ENCODE data around the gene SNRNP48.

The SNRNP48 gene

GRCh38 chr6:7644417-7644816 lies 54.4 kb downstream of the SNRNP48 start:
- Histone ChIP-seq H3K4me3 (ENCODE audit: low read depth in 1 of 2, low read length in 1 of 2) (no peak overlapping the region), H3K27me3 (no peaks in the 10 kb centered on the region), H3K4me1 (ENCODE audit: control insufficient read depth in 1 of 2, insufficient read depth in 1 of 2, low read depth in 1 of 2, low read length in 1 of 2) (peaks cover 30 to 36% of the 10 kb centered on the region in 2 experiments), H3K27ac (peak overlapping the region; percentile 79), H3K9me3 (no peaks in the 10 kb centered on the region), H3K36me3 (no peaks in the 10 kb centered on the region)
- TF ChIP-seq CTCF (IDR thresholded peaks at IDR 0.05) = no peak

- H3K27me3 ChIP-seq = no peaks in the 10 kb centered on the region
- H3K36me3 ChIP-seq = no peaks in the 10 kb centered on the region
- no peak for TF ChIP-seq CTCF (IDR thresholded peaks at IDR 0.05)
- peaks cover 34 to 46% of the 10 kb centered on the region in 2 experiments for H3K4me1 ChIP-seq (ENCODE audit: control insufficient read depth in 1 of 2, insufficient read depth in 1 of 2, low read depth in 1 of 2, low read length in 1 of 2)
- no peak overlapping the region for H3K27ac ChIP-seq
- H3K4me3 ChIP-seq (ENCODE audit: low read depth in 1 of 2, low read length in 1 of 2) = no peak overlapping the region
- H3K9me3 ChIP-seq = no peaks in the 10 kb centered on the region
Observed at GRCh38 chr6:7646394-7646793, 56.4 kb downstream of the SNRNP48 start.

DNA sequence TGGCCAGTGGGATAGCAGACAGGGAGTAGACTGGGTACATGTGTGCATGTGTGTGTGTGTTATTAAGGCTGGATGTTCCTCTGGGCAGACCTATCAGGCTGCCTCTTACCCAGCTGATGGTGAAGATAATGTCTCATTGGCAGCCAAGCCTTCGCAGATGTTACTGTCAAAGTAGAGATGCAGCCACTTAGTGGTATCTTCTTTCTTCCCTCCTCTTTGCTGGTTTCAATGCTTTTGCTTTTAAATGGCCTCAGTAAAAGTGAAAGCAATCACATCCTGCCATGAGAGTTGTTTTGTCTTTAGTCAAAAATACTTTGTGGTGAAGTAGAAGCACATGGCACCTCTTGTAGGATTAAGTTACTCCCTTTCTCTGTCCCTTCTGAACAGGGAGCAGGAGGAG lies 57.5 kb downstream of the SNRNP48 start:
- Histone ChIP-seq H3K4me3 (ENCODE audit: low read depth in 1 of 2, low read length in 1 of 2) (no peak overlapping the region), H3K9me3 (no peaks in the 10 kb centered on the region), H3K36me3 (no peaks in the 10 kb centered on the region), H3K27me3 (no peaks in the 10 kb centered on the region), H3K4me1 (ENCODE audit: control insufficient read depth in 1 of 2, insufficient read depth in 1 of 2, low read depth in 1 of 2, low read length in 1 of 2) (peaks cover 34 to 45% of the 10 kb centered on the region in 2 experiments), H3K27ac (no peak overlapping the region)
- TF ChIP-seq CTCF (IDR thresholded peaks at IDR 0.05) = no peak

GRCh38 chr6:7649037-7649810 lies 59.2 kb downstream of the SNRNP48 start:
- peaks cover 23 to 29% of the 10 kb centered on the region in 2 experiments for H3K4me1 ChIP-seq (ENCODE audit: control insufficient read depth in 1 of 2, insufficient read depth in 1 of 2, low read depth in 1 of 2, low read length in 1 of 2)
- no peak for TF ChIP-seq CTCF (IDR thresholded peaks at IDR 0.05)

GRCh38 chr6:7650878-7651277 lies 60.9 kb downstream of the SNRNP48 start:
- no peak overlapping the region for H3K27ac ChIP-seq
- no peak for TF ChIP-seq CTCF (IDR thresholded peaks at IDR 0.05)
- no peak overlapping the region for H3K4me3 ChIP-seq (ENCODE audit: low read depth in 1 of 2, low read length in 1 of 2)
- no peaks in the 10 kb centered on the region for H3K9me3 ChIP-seq
- H3K36me3 ChIP-seq = no peaks in the 10 kb centered on the region
- no peaks in the 10 kb centered on the region for H3K27me3 ChIP-seq
- H3K4me1 ChIP-seq (ENCODE audit: control insufficient read depth in 1 of 2, insufficient read depth in 1 of 2, low read depth in 1 of 2, low read length in 1 of 2) = peaks cover 10 to 16% of the 10 kb centered on the region in 2 experiments

More at GRCh38 chr6:7649037-7649810, 59.2 kb downstream of the SNRNP48 start:
- H3K9me3 ChIP-seq = no peaks in the 10 kb centered on the region
- H3K4me3 ChIP-seq (ENCODE audit: low read depth in 1 of 2, low read length in 1 of 2) = no peak overlapping the region
- no peaks in the 10 kb centered on the region for H3K36me3 ChIP-seq
- H3K27me3 ChIP-seq = no peaks in the 10 kb centered on the region
- H3K27ac ChIP-seq = peak overlapping the region; percentile 60
